WERI-Rb-1 (cell line): ENCODE measurements around the gene PRIM2.
"Not testable (repeated sequence)": the region's sequence is repeated elsewhere in the genome, so short reads cannot be mapped to it uniquely, and the experiment has no call there.

Experiments
- DNase-seq: peaks from one replicate; pipeline ENCODE4 v3.0.0-alpha.2; 2020
- H3K27ac ChIP-seq: fragments of 250-450 bp; sonication (Bioruptor Pico); 2 replicates; pipeline ENCODE4 v1.5.1; 2020; ENCODE audit warnings: mild to moderate bottlenecking, moderate library complexity
- H3K27me3 ChIP-seq: fragments of 250-450 bp; sonication (Bioruptor Pico); 2 replicates; pipeline ENCODE4 v1.5.1; 2021; ENCODE audit warnings: mild to moderate bottlenecking, low read depth, moderate library complexity; ENCODE audit not compliant: insufficient read depth, severe bottlenecking
- H3K36me3 ChIP-seq: fragments of 250-450 bp; sonication (Bioruptor Pico); 2 replicates; pipeline ENCODE4 v1.5.1; 2020; ENCODE audit warnings: mild to moderate bottlenecking, moderate library complexity
- H3K4me3 ChIP-seq: 2 replicates; pipeline ENCODE4 v1.5.1; 2011; ENCODE audit warnings: low read depth, mild to moderate bottlenecking, control low read depth, low read length
- H3K9me3 ChIP-seq: fragments of 250-450 bp; sonication (Bioruptor Pico); 2 replicates; pipeline ENCODE4 v1.5.1; 2021; ENCODE audit warnings: mild to moderate bottlenecking, moderate library complexity; ENCODE audit not compliant: severe bottlenecking

The PRIM2 gene

DNA sequence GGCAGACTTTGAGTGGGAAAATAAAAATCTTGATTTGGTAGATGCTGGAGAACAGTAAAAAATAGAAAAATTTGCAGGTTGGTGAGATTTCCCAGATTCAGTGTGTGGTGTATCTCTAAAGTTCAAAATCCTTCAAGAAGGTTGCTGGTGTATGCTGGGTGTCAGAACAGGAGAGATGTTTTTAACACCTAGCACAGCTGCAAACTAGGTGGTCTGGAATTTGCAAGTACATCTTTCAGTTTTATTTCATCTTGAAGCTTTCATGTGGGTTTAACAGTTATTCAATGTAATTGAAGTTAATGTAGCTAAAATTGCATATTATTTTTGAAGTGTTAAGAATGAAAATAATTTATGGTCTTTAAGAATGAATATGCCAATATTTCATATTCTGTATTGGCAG is 40.9 kb downstream of the PRIM2 start:
- not testable (repeated sequence) for H3K4me3 ChIP-seq, H3K36me3 ChIP-seq, H3K9me3 ChIP-seq, DNase-seq, H3K27ac ChIP-seq, H3K27me3 ChIP-seq

DNA sequence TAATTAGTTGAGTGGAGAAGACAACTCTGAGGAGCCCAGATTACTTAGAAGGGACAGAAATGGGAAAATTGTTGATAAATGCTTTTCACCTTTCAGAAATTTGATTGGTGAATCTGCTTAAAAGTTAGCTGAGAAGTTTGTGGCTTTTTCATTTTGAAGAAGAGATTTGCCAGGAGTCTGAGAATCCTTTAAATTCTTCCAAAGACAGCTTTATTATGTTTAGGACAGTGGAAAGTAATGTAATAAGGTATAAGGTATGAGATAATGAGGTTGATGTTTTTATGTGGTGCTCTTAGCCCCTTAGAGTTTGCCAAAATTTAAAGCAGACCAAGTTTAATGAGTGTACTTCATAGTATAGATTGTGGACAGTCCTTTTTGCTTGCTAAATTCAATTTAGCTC is 42.3 kb downstream of the PRIM2 start:
- H3K9me3 ChIP-seq, H3K27me3 ChIP-seq, H3K36me3 ChIP-seq, H3K4me3 ChIP-seq, DNase-seq, H3K27ac ChIP-seq: not testable (repeated sequence)

DNA sequence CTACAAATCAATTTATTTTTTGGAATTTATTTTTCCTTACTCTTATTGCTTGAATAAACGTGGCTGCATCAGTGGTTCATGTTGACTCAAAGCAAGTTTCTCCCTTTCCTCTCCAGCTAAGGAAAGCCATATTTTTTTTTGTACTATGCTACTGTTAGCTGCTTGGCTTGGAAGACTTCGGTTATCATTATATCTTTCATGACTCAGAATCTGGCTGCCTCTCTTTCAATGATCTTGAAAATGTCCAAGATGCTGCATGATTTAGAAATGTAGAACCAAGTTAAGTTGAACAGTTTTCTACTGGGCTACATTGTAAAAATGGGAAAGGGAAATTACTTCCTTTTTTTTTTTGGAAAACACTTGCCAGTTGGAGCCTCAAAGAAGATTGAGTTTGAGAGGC is 44.9 kb downstream of the PRIM2 start:
- not testable (repeated sequence) for H3K27me3 ChIP-seq, H3K27ac ChIP-seq, H3K36me3 ChIP-seq, H3K4me3 ChIP-seq, H3K9me3 ChIP-seq, DNase-seq

DNA sequence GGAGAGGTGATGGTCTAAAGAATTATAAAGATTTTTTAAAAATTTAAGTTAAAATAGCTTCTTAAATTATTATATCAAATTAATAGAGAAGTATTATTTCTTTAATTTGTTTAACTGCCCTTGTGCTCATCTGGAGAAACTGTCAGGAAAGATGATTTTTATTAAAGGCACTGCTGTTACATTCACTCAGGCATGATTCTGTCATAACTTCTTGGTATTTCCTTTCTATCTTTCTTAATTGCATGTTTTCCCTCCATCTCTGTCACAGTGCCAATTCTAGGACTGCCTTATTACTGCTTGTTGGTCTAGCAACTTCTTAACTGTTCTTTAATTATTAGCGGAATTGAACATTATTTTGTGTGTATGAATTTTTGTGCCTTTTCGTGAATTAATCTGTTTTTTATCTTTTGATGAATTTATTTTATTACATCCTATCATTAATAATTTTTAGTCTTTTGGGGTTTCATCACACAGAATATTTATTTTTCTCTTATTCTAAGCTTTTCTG is 47.7 kb downstream of the PRIM2 start:
- not testable (repeated sequence) for H3K27ac ChIP-seq, H3K4me3 ChIP-seq, DNase-seq, H3K27me3 ChIP-seq, H3K36me3 ChIP-seq, H3K9me3 ChIP-seq

DNA sequence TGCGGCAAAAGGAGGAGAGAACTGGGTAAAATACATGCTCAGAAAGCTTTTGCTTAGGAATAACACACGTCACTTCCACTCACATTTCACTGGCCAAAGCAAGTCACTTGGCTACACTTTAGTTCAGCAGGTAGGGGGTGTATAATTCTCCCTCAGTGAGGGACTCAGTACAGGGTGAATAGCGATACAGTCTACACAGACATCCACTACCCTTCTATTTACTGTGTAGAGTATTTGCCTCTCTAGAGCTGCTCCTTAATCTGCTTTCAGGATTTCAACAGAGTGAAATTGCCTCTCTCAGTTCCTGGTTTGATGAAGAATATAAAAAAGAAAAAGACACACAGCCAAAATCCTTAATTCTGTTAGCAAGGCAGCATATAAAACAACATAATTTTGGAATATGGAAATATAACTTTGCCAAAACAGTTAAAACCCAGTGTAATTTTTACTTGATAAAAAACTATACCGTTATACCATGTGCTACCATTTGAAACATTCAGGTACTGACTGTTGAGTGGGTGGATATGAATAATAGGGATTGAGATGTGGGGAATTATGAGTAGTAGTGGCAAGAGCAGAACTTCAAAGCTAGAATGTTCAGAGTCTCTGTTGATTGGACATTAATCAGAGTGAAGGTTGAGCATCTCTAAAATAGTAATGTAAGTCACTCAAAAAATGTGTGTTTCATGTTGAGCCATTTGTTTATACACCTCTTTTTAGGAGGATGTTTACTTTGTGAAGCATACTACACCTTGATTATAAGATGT is 51.7 kb downstream of the PRIM2 start:
- H3K36me3 ChIP-seq, H3K27ac ChIP-seq, H3K4me3 ChIP-seq, H3K27me3 ChIP-seq, H3K9me3 ChIP-seq, DNase-seq: not testable (repeated sequence)

DNA sequence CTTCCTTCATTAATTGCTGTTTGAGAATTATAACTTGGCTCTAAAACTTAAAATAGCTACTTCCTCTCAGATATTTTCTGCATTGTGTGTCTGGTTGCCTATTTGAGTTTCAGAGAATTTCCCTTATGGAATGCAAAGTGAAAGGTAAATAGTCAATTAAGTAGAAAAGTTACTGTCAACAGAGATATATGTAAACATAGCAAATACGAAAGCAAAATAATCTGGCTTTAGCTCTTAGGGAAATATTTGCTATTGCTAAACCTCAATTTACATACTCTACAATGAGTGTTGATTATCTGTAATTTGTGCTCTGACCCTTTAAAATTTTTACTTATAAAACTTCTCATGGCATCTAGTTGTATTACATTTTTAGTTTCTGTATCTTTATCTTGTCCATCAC is 54.3 kb downstream of the PRIM2 start:
- H3K9me3 ChIP-seq, H3K36me3 ChIP-seq, DNase-seq, H3K27me3 ChIP-seq, H3K27ac ChIP-seq, H3K4me3 ChIP-seq: not testable (repeated sequence)

DNA sequence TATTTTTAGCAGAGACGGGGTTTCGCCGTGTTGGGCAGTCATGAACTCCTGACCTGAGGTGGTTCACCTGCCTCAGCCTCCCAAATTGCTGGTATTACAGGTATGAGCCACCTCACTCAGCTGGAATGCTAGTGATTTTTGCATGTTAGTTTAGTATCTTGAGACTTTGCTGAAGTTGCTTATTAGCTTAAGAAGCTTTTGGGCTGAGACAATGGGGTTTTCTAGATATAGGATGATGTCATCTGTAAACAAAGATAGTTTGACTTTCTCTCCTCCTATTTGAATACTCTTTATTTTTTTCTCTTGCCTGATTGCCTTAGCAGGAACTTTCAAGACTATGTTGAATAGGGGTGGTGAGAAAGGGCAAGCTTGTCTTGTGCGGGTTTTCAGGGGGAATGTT is 57.3 kb downstream of the PRIM2 start:
- not testable (repeated sequence) for H3K36me3 ChIP-seq, DNase-seq, H3K27ac ChIP-seq

DNA sequence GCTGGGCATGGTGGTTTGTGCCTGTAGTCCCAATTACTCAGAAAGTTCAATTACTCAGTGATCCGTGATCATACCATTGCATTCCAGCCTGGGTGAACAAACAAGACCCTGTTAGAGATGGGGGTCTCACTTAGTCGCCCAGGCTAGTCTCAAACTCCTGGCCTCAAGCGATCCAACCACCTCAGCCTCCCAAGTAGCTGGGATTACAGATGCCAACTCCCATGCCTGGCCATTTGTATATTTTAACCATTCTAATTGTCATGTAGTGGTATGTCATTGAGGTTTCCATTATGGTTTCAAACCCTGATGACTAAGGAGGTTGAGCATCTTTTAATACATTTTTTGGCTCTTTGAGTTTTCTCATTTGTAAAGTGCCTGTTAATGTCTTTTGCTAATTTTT is 58.7 kb downstream of the PRIM2 start:
- H3K27me3 ChIP-seq, H3K36me3 ChIP-seq, H3K27ac ChIP-seq, H3K9me3 ChIP-seq, DNase-seq, H3K4me3 ChIP-seq: not testable (repeated sequence)

More for the DNA sequence above, 57.3 kb downstream of the PRIM2 start:
- H3K9me3 ChIP-seq, H3K4me3 ChIP-seq, H3K27me3 ChIP-seq: not testable (repeated sequence)

DNA sequence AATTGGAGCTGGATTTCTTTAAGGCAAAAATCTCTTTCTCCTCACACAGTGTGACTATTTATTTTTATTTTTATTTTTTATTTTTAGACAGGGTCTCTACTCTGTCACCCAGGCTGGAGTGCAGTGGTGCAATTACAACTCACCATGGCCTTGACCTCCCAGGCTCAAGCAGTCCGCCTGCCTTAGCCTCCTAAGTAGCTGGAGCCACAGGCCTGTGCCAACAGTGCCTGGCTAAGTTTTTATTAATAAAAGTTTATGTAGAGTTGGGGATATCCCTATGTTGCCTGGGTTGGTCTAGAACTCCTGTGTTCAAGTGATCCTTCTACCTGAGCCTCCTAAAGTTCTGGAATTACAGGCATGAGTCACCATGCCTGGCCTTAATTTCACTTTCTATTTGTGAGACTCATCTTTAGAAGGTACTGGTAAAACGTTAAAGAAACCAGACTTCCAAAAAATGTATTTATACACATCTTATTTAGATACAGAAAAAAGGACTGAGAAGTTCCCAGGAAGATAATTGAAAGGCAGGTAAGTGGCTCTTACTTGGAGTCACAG is 71.7 kb downstream of the PRIM2 start:
- H3K4me3 ChIP-seq, H3K27me3 ChIP-seq, H3K27ac ChIP-seq, H3K9me3 ChIP-seq, H3K36me3 ChIP-seq, DNase-seq: not testable (repeated sequence)

DNA sequence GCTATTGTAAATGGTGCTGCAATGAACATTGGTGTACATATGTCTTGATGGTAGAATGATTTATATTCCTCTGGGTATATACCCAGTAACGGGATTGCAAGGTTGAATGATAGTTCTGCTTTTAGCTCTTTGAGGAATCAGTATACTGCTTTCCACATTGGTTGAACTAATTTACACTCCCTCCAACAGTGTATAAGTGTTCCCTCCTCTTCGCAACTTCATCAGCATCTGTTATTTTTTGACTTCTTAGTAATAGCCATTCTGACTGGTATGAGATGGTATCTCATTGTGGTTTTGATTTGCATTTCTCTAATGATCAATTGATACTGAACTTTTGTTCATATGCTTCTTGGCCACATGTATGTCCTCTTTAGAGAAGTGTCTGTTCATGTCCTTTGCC is 73.4 kb downstream of the PRIM2 start:
- not testable (repeated sequence) for H3K27ac ChIP-seq, H3K36me3 ChIP-seq, DNase-seq, H3K9me3 ChIP-seq, H3K4me3 ChIP-seq, H3K27me3 ChIP-seq

DNA sequence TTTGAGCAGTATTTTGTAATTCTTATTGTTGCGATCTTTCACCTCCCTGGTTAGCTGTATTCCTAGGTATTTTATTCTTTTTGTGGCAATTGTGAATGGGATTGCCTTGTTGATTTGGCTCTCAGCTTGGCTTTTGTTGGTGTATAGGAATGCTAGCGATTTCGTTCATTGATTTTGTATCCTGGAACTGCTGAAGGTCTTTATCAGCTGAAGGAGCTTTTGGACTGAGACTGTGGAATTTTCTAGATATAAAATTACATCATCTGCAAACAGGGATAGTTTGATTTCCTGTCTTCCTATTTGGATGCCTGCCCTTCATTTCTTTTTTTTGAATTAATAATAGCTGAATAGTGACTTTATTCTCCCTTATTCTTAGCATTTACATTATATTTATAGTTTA is 74.6 kb downstream of the PRIM2 start:
- not testable (repeated sequence) for DNase-seq, H3K36me3 ChIP-seq, H3K4me3 ChIP-seq, H3K27me3 ChIP-seq, H3K9me3 ChIP-seq, H3K27ac ChIP-seq

DNA sequence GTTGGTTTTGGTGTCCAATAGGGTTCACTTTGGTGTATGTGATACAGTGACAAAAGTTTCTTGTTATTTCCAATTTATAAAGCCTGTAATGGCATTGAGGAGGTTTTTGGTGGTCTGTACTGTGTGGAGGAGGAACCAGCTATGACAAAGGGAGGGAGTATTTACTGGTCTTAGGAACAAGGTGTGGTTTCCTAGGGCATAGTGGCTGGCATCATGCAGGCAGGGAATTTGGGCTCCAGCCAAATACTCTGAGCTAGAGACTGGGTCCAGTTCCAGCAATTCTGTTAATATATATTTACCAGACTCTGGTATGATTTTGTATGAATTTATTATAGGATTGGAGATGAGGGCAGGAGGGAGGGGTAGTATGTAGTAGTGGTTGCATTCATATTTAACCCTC is 101.9 kb downstream of the PRIM2 start:
- not testable (repeated sequence) for H3K27me3 ChIP-seq, H3K9me3 ChIP-seq, DNase-seq, H3K36me3 ChIP-seq, H3K27ac ChIP-seq, H3K4me3 ChIP-seq
